ENCODE data around the gene CHKA.

Gene CHKA

DNA sequence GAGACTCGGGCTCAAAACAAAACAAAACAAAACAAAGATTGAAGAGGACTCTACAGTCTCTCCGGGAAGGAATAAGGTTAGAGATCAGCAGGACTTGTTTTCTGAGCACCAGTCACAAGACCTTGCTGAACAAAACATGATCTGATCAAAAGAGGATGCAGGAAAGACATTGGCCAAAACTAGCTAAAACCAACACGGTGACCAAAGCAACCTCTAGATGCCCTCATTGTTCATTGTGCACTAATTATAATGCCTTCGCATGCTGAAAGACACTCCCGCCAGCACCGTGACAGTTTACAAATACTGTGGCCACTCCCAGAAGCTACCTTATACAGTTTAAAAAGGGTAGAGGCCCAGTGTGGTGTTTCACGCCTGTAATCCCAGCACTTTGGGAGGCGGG, 15.7 kb upstream of the CHKA start:
- Histone ChIP-seq H3K9ac (ENCODE audit: low read length) (no peak overlapping the region), H3K4ac (ENCODE audit: low read depth, low read length) (no peak overlapping the region), H3K56ac (ENCODE audit: low read length) (no peak overlapping the region), H2AK5ac (ENCODE audit: low read length) (no peak overlapping the region), H2BK15ac (replicated peaks; ENCODE audit: low read depth) (no peak overlapping the region), H4K5ac (ENCODE audit: low read length) (no peak overlapping the region), H2BK120ac (ENCODE audit: low read depth, low read length) (no peak overlapping the region), H3K4me2 (ENCODE audit: low read length) (no peak overlapping the region), H3K27me3 (ENCODE audit: insufficient read depth, low read length, poor library complexity) (no peaks in the 10 kb centered on the region), H3K36me3 (ENCODE audit: control insufficient read depth, insufficient read depth, low read length) (no peaks in the 10 kb centered on the region), H3K23ac (ENCODE audit: low read length) (no peak overlapping the region), H2BK5ac (ENCODE audit: low read length) (no peak overlapping the region), H3K79me2 (ENCODE audit: control insufficient read depth, insufficient read depth, low read length) (no peaks in the 10 kb centered on the region), H3K4me3 (ENCODE audit: low read length) (no peak overlapping the region), H3K79me1 (ENCODE audit: low read length) (no peaks in the 10 kb centered on the region), H3K27ac (ENCODE audit: low read depth, low read length) (no peak overlapping the region), H3K18ac (ENCODE audit: low read length) (no peak overlapping the region), H4K8ac (ENCODE audit: low read depth, low read length) (no peak overlapping the region), H3K4me1 (ENCODE audit: control insufficient read depth, low read depth, low read length) (no peaks in the 10 kb centered on the region)
- DNase-seq: no peak
- WGBS (ENCODE audit: extremely low coverage, insufficient coverage, low lambda C conversion rate): no CpG with 5 or more reads among the region's 8 CpGs

GRCh38 chr11:68135161-68135560, 14.0 kb upstream of the CHKA start:
- Histone ChIP-seq H3K18ac (ENCODE audit: low read length) (no peak overlapping the region), H4K5ac (ENCODE audit: low read length) (no peak overlapping the region)

DNA sequence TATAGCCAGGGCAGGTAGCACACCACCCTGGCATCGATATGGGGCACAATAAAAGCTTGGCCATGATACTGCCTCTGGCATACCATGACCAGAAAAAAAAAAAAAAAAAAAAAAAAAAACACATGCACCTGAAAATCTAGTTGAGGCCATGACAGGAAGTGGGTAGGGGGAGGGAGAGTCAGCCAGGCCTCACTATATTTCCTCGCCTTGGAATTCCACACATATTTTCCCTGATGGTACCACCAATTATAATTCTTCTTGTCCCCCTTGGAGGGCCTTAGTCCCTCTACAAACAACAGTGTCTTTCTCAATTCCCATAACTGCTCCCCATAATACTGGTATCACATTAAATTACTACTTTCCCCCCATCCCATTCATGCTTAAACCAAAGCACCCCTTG, 12.6 kb upstream of the CHKA start:
- no peak overlapping the region for H3K4ac ChIP-seq (ENCODE audit: low read depth, low read length)
- H3K9ac ChIP-seq (ENCODE audit: low read length): no peak overlapping the region
- no peak overlapping the region for H3K56ac ChIP-seq (ENCODE audit: low read length)
- H3K23ac ChIP-seq (ENCODE audit: low read length): no peak overlapping the region
- H2AK5ac ChIP-seq (ENCODE audit: low read length): no peak overlapping the region
- H3K79me1 ChIP-seq (ENCODE audit: low read length): no peaks in the 10 kb centered on the region
- no peaks in the 10 kb centered on the region for H3K27me3 ChIP-seq (ENCODE audit: insufficient read depth, low read length, poor library complexity)
- no peak overlapping the region for H4K5ac ChIP-seq (ENCODE audit: low read length)
- DNase-seq: no peak
- no peak overlapping the region for H2BK15ac ChIP-seq (replicated peaks; ENCODE audit: low read depth)
- H2BK5ac ChIP-seq (ENCODE audit: low read length): no peak overlapping the region
- no peak overlapping the region for H3K4me3 ChIP-seq (ENCODE audit: low read length)
- no peak overlapping the region for H4K8ac ChIP-seq (ENCODE audit: low read depth, low read length)
- no peaks in the 10 kb centered on the region for H3K79me2 ChIP-seq (ENCODE audit: control insufficient read depth, insufficient read depth, low read length)
- H3K27ac ChIP-seq (ENCODE audit: low read depth, low read length): no peak overlapping the region
- H3K36me3 ChIP-seq (ENCODE audit: control insufficient read depth, insufficient read depth, low read length): no peaks in the 10 kb centered on the region
- no peak overlapping the region for H2BK120ac ChIP-seq (ENCODE audit: low read depth, low read length)
- H3K18ac ChIP-seq (ENCODE audit: low read length): no peak overlapping the region
- no peak overlapping the region for H3K4me2 ChIP-seq (ENCODE audit: low read length)
- no CpG with 5 or more reads among the region's 2 CpGs for WGBS (ENCODE audit: extremely low coverage, insufficient coverage, low lambda C conversion rate)
- H3K4me1 ChIP-seq (ENCODE audit: control insufficient read depth, low read depth, low read length): peaks cover 2% of the 10 kb centered on the region

More at GRCh38 chr11:68135161-68135560, 14.0 kb upstream of the CHKA start:
- Histone ChIP-seq H4K8ac (ENCODE audit: low read depth, low read length) (no peak overlapping the region), H3K36me3 (ENCODE audit: control insufficient read depth, insufficient read depth, low read length) (no peaks in the 10 kb centered on the region), H2BK5ac (ENCODE audit: low read length) (no peak overlapping the region), H2BK15ac (replicated peaks; ENCODE audit: low read depth) (no peak overlapping the region), H3K23ac (ENCODE audit: low read length) (no peak overlapping the region), H2AK5ac (ENCODE audit: low read length) (no peak overlapping the region), H3K9ac (ENCODE audit: low read length) (no peak overlapping the region), H3K79me2 (ENCODE audit: control insufficient read depth, insufficient read depth, low read length) (no peaks in the 10 kb centered on the region), H3K79me1 (ENCODE audit: low read length) (no peaks in the 10 kb centered on the region), H3K4me2 (ENCODE audit: low read length) (no peak overlapping the region), H3K4me3 (ENCODE audit: low read length) (no peak overlapping the region), H3K27me3 (ENCODE audit: insufficient read depth, low read length, poor library complexity) (no peaks in the 10 kb centered on the region), H3K56ac (ENCODE audit: low read length) (no peak overlapping the region), H3K27ac (ENCODE audit: low read depth, low read length) (no peak overlapping the region), H3K4ac (ENCODE audit: low read depth, low read length) (no peak overlapping the region), H3K4me1 (ENCODE audit: control insufficient read depth, low read depth, low read length) (no peaks in the 10 kb centered on the region), H2BK120ac (ENCODE audit: low read depth, low read length) (no peak overlapping the region)
- WGBS (ENCODE audit: extremely low coverage, insufficient coverage, low lambda C conversion rate): no CpG with 5 or more reads among the region's 3 CpGs
- no peak for DNase-seq

DNA sequence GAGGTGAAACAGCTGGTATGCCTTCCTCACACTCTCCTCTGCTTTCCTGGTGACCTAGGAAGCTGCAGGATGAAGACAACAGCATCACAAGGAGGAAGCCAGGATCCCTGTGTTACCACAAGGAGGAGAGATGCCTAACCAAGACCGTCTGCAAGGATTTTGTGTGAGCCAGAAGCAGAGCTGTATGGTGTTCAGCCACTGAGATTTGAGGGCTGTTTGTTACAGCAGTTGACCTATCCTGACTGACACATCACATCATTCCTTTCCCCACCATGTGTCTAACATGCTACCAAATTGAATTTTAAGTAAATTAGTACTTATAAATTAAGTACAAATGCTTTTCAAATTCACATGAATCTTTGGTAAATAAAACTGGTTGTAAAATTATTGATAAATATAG, 8.9 kb upstream of the CHKA start:
- Histone ChIP-seq H3K18ac (ENCODE audit: low read length) (no peak overlapping the region), H3K23ac (ENCODE audit: low read length) (no peak overlapping the region), H3K36me3 (ENCODE audit: control insufficient read depth, insufficient read depth, low read length) (no peaks in the 10 kb centered on the region), H3K27me3 (ENCODE audit: insufficient read depth, low read length, poor library complexity) (no peaks in the 10 kb centered on the region), H2BK5ac (ENCODE audit: low read length) (no peak overlapping the region), H3K56ac (ENCODE audit: low read length) (no peak overlapping the region), H2AK5ac (ENCODE audit: low read length) (no peak overlapping the region), H3K79me2 (ENCODE audit: control insufficient read depth, insufficient read depth, low read length) (no peaks in the 10 kb centered on the region), H3K79me1 (ENCODE audit: low read length) (no peaks in the 10 kb centered on the region), H4K5ac (ENCODE audit: low read length) (no peak overlapping the region), H3K9ac (ENCODE audit: low read length) (no peak overlapping the region), H3K4me3 (ENCODE audit: low read length) (no peak overlapping the region), H4K8ac (ENCODE audit: low read depth, low read length) (no peak overlapping the region), H3K4ac (ENCODE audit: low read depth, low read length) (no peak overlapping the region), H3K27ac (ENCODE audit: low read depth, low read length) (no peak overlapping the region), H3K4me2 (ENCODE audit: low read length) (no peak overlapping the region), H2BK15ac (replicated peaks; ENCODE audit: low read depth) (no peak overlapping the region), H3K4me1 (ENCODE audit: control insufficient read depth, low read depth, low read length) (peaks cover 4% of the 10 kb centered on the region), H2BK120ac (ENCODE audit: low read depth, low read length) (no peak overlapping the region)
- WGBS (ENCODE audit: extremely low coverage, insufficient coverage, low lambda C conversion rate): no CpG with 5 or more reads among the region's 1 CpG
- DNase-seq: no peak

DNA sequence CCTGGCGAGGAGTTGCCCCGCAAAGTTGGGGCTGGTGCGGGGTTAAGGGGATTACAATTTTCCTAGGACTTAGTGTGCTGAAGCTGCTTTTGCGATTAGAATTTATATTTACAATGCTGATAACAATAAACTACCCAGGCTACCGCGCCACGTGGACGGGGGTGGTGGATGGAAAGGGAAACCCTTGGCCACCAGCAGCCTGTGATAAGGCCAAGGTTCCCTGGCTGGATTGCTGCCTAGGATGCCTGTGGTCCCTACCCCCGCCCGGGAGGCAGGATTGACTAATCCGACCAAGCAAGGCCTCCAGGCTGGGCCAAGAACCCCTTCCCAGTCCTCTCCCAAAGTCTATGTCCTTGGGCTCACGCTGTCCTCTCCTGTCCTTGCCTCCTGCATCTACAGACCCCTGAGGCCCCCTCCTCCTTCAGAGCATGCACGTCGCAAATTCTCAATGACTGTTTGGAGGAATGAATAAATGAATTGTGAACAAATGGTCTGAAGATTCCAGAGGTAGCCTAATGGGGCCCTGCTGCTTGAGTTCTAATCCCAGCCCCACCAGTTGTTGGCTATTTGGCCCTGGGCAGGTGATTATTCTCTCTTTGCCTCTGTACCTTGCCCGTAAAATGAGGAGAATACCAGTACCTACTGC, 7.6 kb upstream of the CHKA start:
- Histone ChIP-seq H3K4ac (ENCODE audit: low read depth, low read length) (no peak overlapping the region), H3K79me2 (ENCODE audit: control insufficient read depth, insufficient read depth, low read length) (no peaks in the 10 kb centered on the region), H3K4me3 (ENCODE audit: low read length) (no peak overlapping the region), H3K4me2 (ENCODE audit: low read length) (no peak overlapping the region), H4K5ac (ENCODE audit: low read length) (no peak overlapping the region), H3K9ac (ENCODE audit: low read length) (peak overlapping the region; percentile 52), H3K56ac (ENCODE audit: low read length) (peak overlapping the region; percentile 54), H2BK5ac (ENCODE audit: low read length) (no peak overlapping the region), H3K27me3 (ENCODE audit: insufficient read depth, low read length, poor library complexity) (no peaks in the 10 kb centered on the region), H3K18ac (ENCODE audit: low read length) (peak overlapping the region; percentile 86), H3K27ac (ENCODE audit: low read depth, low read length) (peak overlapping the region; percentile 63), H4K8ac (ENCODE audit: low read depth, low read length) (peak overlapping the region; percentile 70), H3K36me3 (ENCODE audit: control insufficient read depth, insufficient read depth, low read length) (no peaks in the 10 kb centered on the region), H3K79me1 (ENCODE audit: low read length) (no peaks in the 10 kb centered on the region), H2BK120ac (ENCODE audit: low read depth, low read length) (no peak overlapping the region), H2AK5ac (ENCODE audit: low read length) (no peak overlapping the region), H3K23ac (ENCODE audit: low read length) (no peak overlapping the region), H3K4me1 (ENCODE audit: control insufficient read depth, low read depth, low read length) (peaks cover 8% of the 10 kb centered on the region), H2BK15ac (replicated peaks; ENCODE audit: low read depth) (no peak overlapping the region)
- peak; percentile 91 for DNase-seq
- whole genome bisulfite sequencing (ENCODE audit: extremely low coverage, insufficient coverage, low lambda C conversion rate): no CpG with 5 or more reads among the region's 15 CpGs

Measured in mesendoderm (in vitro differentiated cells).